Measurements from ENCODE around the gene CEP162. TPM values are rescaled to one million over a fixed set of nuclear protein-coding genes. Genes with fewer than 3 reads are reported as not detected.
"Not testable (repeated sequence)": the region's sequence is repeated elsewhere in the genome, so short reads cannot be mapped to it uniquely, and the experiment has no call there.

The CEP162 gene
- total RNA-seq, 1 donor from 2014 or later = 28.8 TPM

GRCh38 chr6:84218091-84218490 lies 9.4 kb downstream of the CEP162 start:
- no peak overlapping the region for H3K4me2 ChIP-seq
- no peak for DNase-seq (ENCODE audit: low spot score)
- no peaks in the 10 kb centered on the region for H3K4me1 ChIP-seq
- no peak overlapping the region for H2AFZ ChIP-seq (replicated peaks)
- TF ChIP-seq EZH2phosphoT487 (IDR thresholded peaks at IDR 0.05) (no peak), CTCF (IDR thresholded peaks at IDR 0.05) (no peak), EZH2 (IDR thresholded peaks at IDR 0.05) (no peak)
- H4K20me1 ChIP-seq (ENCODE audit: low read depth) = peaks cover 15% of the 10 kb centered on the region
- no peaks in the 10 kb centered on the region for H3K36me3 Mint-ChIP-seq
- H3K9me3 ChIP-seq (ENCODE audit: low read depth) = no peaks in the 10 kb centered on the region
- no peaks in the 10 kb centered on the region for H3K36me3 ChIP-seq
- H3K27ac ChIP-seq = no peak overlapping the region
- no peak overlapping the region for H3K4me3 ChIP-seq
- H3K79me2 ChIP-seq (ENCODE audit: low read depth) = no peaks in the 10 kb centered on the region
- no peak overlapping the region for H3K27ac Mint-ChIP-seq
- H3F3A ChIP-seq (ENCODE audit: low read depth) = no peaks in the 10 kb centered on the region
- no peak overlapping the region for H3K4me3 Mint-ChIP-seq
- no peaks in the 10 kb centered on the region for H3K4me1 Mint-ChIP-seq
- no peaks in the 10 kb centered on the region for H3K27me3 ChIP-seq
- no peak overlapping the region for H3K9ac ChIP-seq
- H3K9me3 Mint-ChIP-seq = no peaks in the 10 kb centered on the region
- H3K27me3 Mint-ChIP-seq (ENCODE audit: insufficient read depth, low read depth) = no peaks in the 10 kb centered on the region

- Histone ChIP-seq H3F3A (ENCODE audit: low read depth) (no peaks in the 10 kb centered on the region), H3K4me3 (no peak overlapping the region), H3K27me3 (no peaks in the 10 kb centered on the region), H3K9ac (no peak overlapping the region), H2AFZ (replicated peaks) (no peak overlapping the region), H3K79me2 (ENCODE audit: low read depth) (no peaks in the 10 kb centered on the region), H4K20me1 (ENCODE audit: low read depth) (no peaks in the 10 kb centered on the region), H3K9me3 (ENCODE audit: low read depth) (no peaks in the 10 kb centered on the region), H3K4me1 (no peaks in the 10 kb centered on the region), H3K4me2 (no peak overlapping the region), H3K36me3 (no peaks in the 10 kb centered on the region), H3K27ac (no peak overlapping the region)
- Mint-ChIP-seq H3K4me1 (peaks cover 3% of the 10 kb centered on the region), H3K27ac (no peak overlapping the region), H3K27me3 (ENCODE audit: insufficient read depth, low read depth) (no peaks in the 10 kb centered on the region), H3K4me3 (no peak overlapping the region), H3K36me3 (peaks cover 9% of the 10 kb centered on the region), H3K9me3 (no peaks in the 10 kb centered on the region)
- no peak for DNase-seq (ENCODE audit: low spot score)
- TF ChIP-seq CTCF (IDR thresholded peaks at IDR 0.05) (no peak), EZH2 (IDR thresholded peaks at IDR 0.05) (no peak), EZH2phosphoT487 (IDR thresholded peaks at IDR 0.05) (no peak)
Observed at GRCh38 chr6:84213217-84213616, 14.2 kb downstream of the CEP162 start.

GRCh38 chr6:84204011-84204410 lies 23.4 kb downstream of the CEP162 start:
- H3K9me3 ChIP-seq (ENCODE audit: low read depth) = no peaks in the 10 kb centered on the region
- no peak overlapping the region for H3K4me3 ChIP-seq
- no peaks in the 10 kb centered on the region for H4K20me1 ChIP-seq (ENCODE audit: low read depth)
- no peaks in the 10 kb centered on the region for H3F3A ChIP-seq (ENCODE audit: low read depth)
- H3K4me2 ChIP-seq = no peak overlapping the region
- Mint-ChIP-seq H3K36me3 (peaks cover 29% of the 10 kb centered on the region), H3K4me1 (no peaks in the 10 kb centered on the region), H3K27me3 (ENCODE audit: insufficient read depth, low read depth) (no peaks in the 10 kb centered on the region), H3K4me3 (no peak overlapping the region), H3K27ac (no peak overlapping the region), H3K9me3 (peaks cover 5% of the 10 kb centered on the region)
- no peaks in the 10 kb centered on the region for H3K79me2 ChIP-seq (ENCODE audit: low read depth)
- no peak for TF ChIP-seq CTCF (IDR thresholded peaks at IDR 0.05)
- TF ChIP-seq EZH2 (IDR thresholded peaks at IDR 0.05) = no peak
- no peak for TF ChIP-seq EZH2phosphoT487 (IDR thresholded peaks at IDR 0.05)
- no peak overlapping the region for H3K9ac ChIP-seq
- no peaks in the 10 kb centered on the region for H3K27me3 ChIP-seq
- DNase-seq (ENCODE audit: low spot score) = no peak
- no peak overlapping the region for H3K27ac ChIP-seq
- no peaks in the 10 kb centered on the region for H3K4me1 ChIP-seq
- no peaks in the 10 kb centered on the region for H3K36me3 ChIP-seq
- H2AFZ ChIP-seq (replicated peaks) = no peak overlapping the region

GRCh38 chr6:84199987-84200386 lies 27.5 kb downstream of the CEP162 start:
- H3K27me3 ChIP-seq; H3K9me3 ChIP-seq (ENCODE audit: low read depth); H3K4me3 ChIP-seq; H2AFZ ChIP-seq (replicated peaks); H3K27ac Mint-ChIP-seq; H3K27ac ChIP-seq; H3K36me3 ChIP-seq; DNase-seq (ENCODE audit: low spot score); H3K4me2 ChIP-seq; H3K9me3 Mint-ChIP-seq; H3K27me3 Mint-ChIP-seq (ENCODE audit: insufficient read depth, low read depth); H3K79me2 ChIP-seq (ENCODE audit: low read depth); H3K4me3 Mint-ChIP-seq; H3K9ac ChIP-seq; H3K4me1 Mint-ChIP-seq; H3F3A ChIP-seq (ENCODE audit: low read depth); H3K4me1 ChIP-seq; H4K20me1 ChIP-seq (ENCODE audit: low read depth): not testable (repeated sequence)
- peaks cover 21% of the 10 kb centered on the region for H3K36me3 Mint-ChIP-seq

Measured in neural progenitor cell (in vitro differentiated cells).